A549 (cell line): ENCODE measurements around the gene SRD5A3. TPM values are rescaled to one million over a fixed set of nuclear protein-coding genes. Genes with fewer than 3 reads are reported as not detected.

ENCODE experiments used
- ATAC-seq, 2 experiments: fragments of 200-7000 bp in 1 of 2; fragments of >200 bp in 1 of 2; cut with Nextera tagmentation in 1 of 2; cut with Tn5 transposase in 1 of 2; 3 replicates each; pipeline versions ENCODE4 v1.8.0 to v1.9.1; 2018 to 2020; ENCODE audit warnings: mild to moderate bottlenecking in 1 of 2, moderate library complexity in 1 of 2
- CTCF ChIA-PET: fragments of 300-600 bp; sonication (Branson Sonifier 250); formaldehyde crosslinking; extraction: SDS; loops from one replicate; lab custom pipeline; 2021; ENCODE audit warnings: antibody characterized with exemption, inconsistent platforms; lab: Yijun Ruan, JAX
- POLR2A ChIA-PET: fragments of 350-600 bp; formaldehyde crosslinking; extraction: SDS; loops from one replicate; lab custom pipeline; 2021; ENCODE audit warnings: antibody characterized with exemption, inconsistent platforms; lab: Yijun Ruan, JAX
- DNase-seq, 2 experiments: peaks; one replicate each; pipeline versions ENCODE4 v3.0.0 to v3.0.0-alpha.2; 2011 to 2016; ENCODE audit warnings: low read depth in 1 of 2, low spot score in 1 of 2
- FAIRE-seq: peaks from 2 replicates; lab custom pipeline; 2011; peaks lifted over from hg19 to GRCh38; lab: Jason Lieb, UNC
- H3K27ac ChIP-seq, 2 experiments: fragments of >200 bp; sonication (Bioruptor Twin); formaldehyde crosslinking; 3 replicates each; pipeline ENCODE4 v1.5.1; 2016 to 2017
- H3K4me1 ChIP-seq: fragments of >200 bp; sonication (Bioruptor Twin); formaldehyde crosslinking; 3 replicates; pipeline ENCODE4 v1.6.1; 2016
- H3K4me2 ChIP-seq: fragments of >200 bp; sonication (Bioruptor Twin); formaldehyde crosslinking; 3 replicates; pipeline ENCODE4 v1.6.1; 2016
- H3K4me3 ChIP-seq: fragments of >200 bp; sonication (Bioruptor Twin); formaldehyde crosslinking; 3 replicates; pipeline ENCODE4 v1.5.1; 2016
- H3K9me3 ChIP-seq: fragments of >200 bp; sonication (Bioruptor Twin); formaldehyde crosslinking; 3 replicates; pipeline ENCODE4 v1.6.1; 2016
- BHLHE40 ChIP-seq: IDR thresholded peaks from 2 replicates; pipeline ENCODE4 v1.6.1; 2012; ENCODE audit warnings: low read depth, low read length, inconsistent platforms
- CBX8 ChIP-seq: fragments of 200-600 bp; sonication (generic); IDR thresholded peaks from 2 replicates; pipeline ENCODE4 v1.6.1; 2016
- CEBPB ChIP-seq, 2 experiments: fragments of >200 bp in 1 of 2; sonication (Bioruptor Twin) in 1 of 2; formaldehyde crosslinking in 1 of 2; IDR thresholded peaks; 2 replicates each; pipeline ENCODE4 v1.6.1; 2012 to 2016
- CHD2 ChIP-seq: fragments of 150-350 bp; IDR thresholded peaks from 2 replicates; pipeline ENCODE4 v1.6.1; 2014; ENCODE audit warnings: low read length; ENCODE audit not compliant: partially characterized antibody
- CHD4 ChIP-seq: fragments of 200-600 bp; sonication (generic); IDR thresholded peaks from 2 replicates; pipeline ENCODE4 v1.6.1; 2016; ENCODE audit warnings: antibody characterized with exemption, mild to moderate bottlenecking, borderline replicate concordance
- EHMT2 ChIP-seq: fragments of 200-600 bp; sonication (generic); IDR thresholded peaks from 2 replicates; pipeline ENCODE4 v1.6.1; 2016; ENCODE audit warnings: antibody characterized with exemption, low read depth, mild to moderate bottlenecking, moderate library complexity
- EP300 ChIP-seq, 2 experiments: fragments of >200 bp; sonication (Bioruptor Twin); formaldehyde crosslinking; IDR thresholded peaks; 2 replicates in 1 of 2; 3 replicates in 1 of 2; pipeline ENCODE4 v1.6.1; 2016 to 2017
- FOSB ChIP-seq: fragments of 250-450 bp; sonication (Bioruptor Pico); IDR thresholded peaks from 2 replicates; pipeline ENCODE4 v1.5.0; 2020; ENCODE audit warnings: mild to moderate bottlenecking, moderate library complexity
- FOSL2 ChIP-seq, 2 experiments: fragments of 450-650 bp in 1 of 2; fragments of >200 bp in 1 of 2; sonication (Bioruptor Twin) in 1 of 2; formaldehyde crosslinking; IDR thresholded peaks; 2 replicates each; pipeline versions ENCODE4 v1.5.0 to v1.6.1; 2016 to 2020; ENCODE audit warnings: mild to moderate bottlenecking in 1 of 2, moderate library complexity in 1 of 2
- FOXS1 ChIP-seq: fragments of 250-450 bp; sonication (Bioruptor Pico); IDR thresholded peaks from 2 replicates; pipeline ENCODE4 v1.5.0; 2020; ENCODE audit warnings: mild to moderate bottlenecking, moderate library complexity
- HDAC2 ChIP-seq: fragments of 200-600 bp; sonication (generic); IDR thresholded peaks from 2 replicates; pipeline ENCODE4 v1.6.1; 2016
- HEYL ChIP-seq: fragments of 250-450 bp; sonication (Bioruptor Pico); IDR thresholded peaks from 2 replicates; pipeline ENCODE4 v1.8.0; 2021; ENCODE audit warnings: mild to moderate bottlenecking, moderate library complexity
- HOXB13 ChIP-seq: fragments of 250-450 bp; sonication (Bioruptor Pico); IDR thresholded peaks from 2 replicates; pipeline ENCODE4 v1.5.0; 2020; ENCODE audit warnings: low read depth, mild to moderate bottlenecking, moderate library complexity
- HOXB5 ChIP-seq: fragments of 250-450 bp; sonication (Bioruptor Pico); IDR thresholded peaks from 2 replicates; pipeline ENCODE4 v1.5.0; 2020; ENCODE audit warnings: mild to moderate bottlenecking, moderate library complexity
- JUNB ChIP-seq: fragments of >200 bp; sonication (Bioruptor Twin); formaldehyde crosslinking; IDR thresholded peaks from 2 replicates; pipeline ENCODE4 v1.6.1; 2016
- KDM1A ChIP-seq: fragments of 200-600 bp; sonication (generic); IDR thresholded peaks from 2 replicates; pipeline ENCODE4 v1.6.1; 2016; ENCODE audit warnings: low read depth, mild to moderate bottlenecking
- MAFK ChIP-seq: fragments of 450-650 bp; IDR thresholded peaks from 2 replicates; pipeline ENCODE4 v1.6.1; 2014; ENCODE audit not compliant: partially characterized antibody
- MAZ ChIP-seq: fragments of 150-350 bp; IDR thresholded peaks from 2 replicates; pipeline ENCODE4 v1.6.1; 2014; ENCODE audit warnings: antibody characterized with exemption, low read depth, low read length, borderline replicate concordance
- NFE2L2 ChIP-seq: fragments of 150-350 bp; conservative IDR thresholded peaks from 2 replicates; pipeline ENCODE4 v1.6.1; 2014; ENCODE audit warnings: low read length
- NR3C1 ChIP-seq: fragments of >200 bp; sonication (Bioruptor Twin); formaldehyde crosslinking; IDR thresholded peaks from 3 replicates; pipeline ENCODE4 v1.6.1; 2017
- RARB ChIP-seq: fragments of 250-450 bp; sonication (Bioruptor Pico); IDR thresholded peaks from 2 replicates; pipeline ENCODE4 v1.8.0; 2021; ENCODE audit warnings: mild to moderate bottlenecking, moderate library complexity
- RCOR1 ChIP-seq: fragments of 150-350 bp; IDR thresholded peaks from 2 replicates; pipeline ENCODE4 v1.6.1; 2014; ENCODE audit warnings: antibody characterized with exemption, low read length, low read depth
- TP53 ChIP-seq: fragments of 250-450 bp; sonication (Bioruptor Pico); IDR thresholded peaks from 2 replicates; pipeline ENCODE4 v1.5.0; 2021; ENCODE audit warnings: mild to moderate bottlenecking, moderate library complexity
- ZFP36 ChIP-seq: fragments of 450-650 bp; IDR thresholded peaks from 2 replicates; pipeline ENCODE4 v1.6.1; 2014; ENCODE audit warnings: borderline replicate concordance; ENCODE audit not compliant: partially characterized antibody
- ZNF302 ChIP-seq: fragments of 250-450 bp; sonication (Bioruptor Pico); IDR thresholded peaks from 2 replicates; pipeline ENCODE4 v1.9.0; 2021; ENCODE audit warnings: inconsistent platforms, mild to moderate bottlenecking, moderate library complexity
- WGBS: methylation state at CpG from one replicate; pipeline ENCODE4 v1.1.6; 2017; ENCODE audit errors: missing lambda C conversion rate; 5-methylcytosine and 5-hydroxymethylcytosine counted together
- polyA plus RNA-seq, 4 experiments: library from polyadenylated mRNA; depleted of rRNA in 3 of 4; stranded (reverse); fragments of >200 nt; fragmentation: RNase III in 1 of 4; extraction: RNeasy Plus Mini Kit Qiagen cat#74134 plus additional on column Dnase treatment in 1 of 4; gene quantifications; 2 replicates in 3 of 4; 3 replicates in 1 of 4; pipeline ENCODE4 v1.2.3, GENCODE V29; 2011 to 2017
- TF ChIP-seq, protein P1 (sequence below): IDR thresholded peaks from 2 replicates; pipeline ENCODE4 v1.6.1; 2012
- TF ChIP-seq, protein P2 (sequence below): IDR thresholded peaks from 2 replicates; pipeline ENCODE4 v1.6.1; 2012

The SRD5A3 gene
- polyA plus RNA-seq, 2 of the 4 experiments (the other 2 are of a cell fraction) = 5.9 to 11.1 TPM

DNA sequence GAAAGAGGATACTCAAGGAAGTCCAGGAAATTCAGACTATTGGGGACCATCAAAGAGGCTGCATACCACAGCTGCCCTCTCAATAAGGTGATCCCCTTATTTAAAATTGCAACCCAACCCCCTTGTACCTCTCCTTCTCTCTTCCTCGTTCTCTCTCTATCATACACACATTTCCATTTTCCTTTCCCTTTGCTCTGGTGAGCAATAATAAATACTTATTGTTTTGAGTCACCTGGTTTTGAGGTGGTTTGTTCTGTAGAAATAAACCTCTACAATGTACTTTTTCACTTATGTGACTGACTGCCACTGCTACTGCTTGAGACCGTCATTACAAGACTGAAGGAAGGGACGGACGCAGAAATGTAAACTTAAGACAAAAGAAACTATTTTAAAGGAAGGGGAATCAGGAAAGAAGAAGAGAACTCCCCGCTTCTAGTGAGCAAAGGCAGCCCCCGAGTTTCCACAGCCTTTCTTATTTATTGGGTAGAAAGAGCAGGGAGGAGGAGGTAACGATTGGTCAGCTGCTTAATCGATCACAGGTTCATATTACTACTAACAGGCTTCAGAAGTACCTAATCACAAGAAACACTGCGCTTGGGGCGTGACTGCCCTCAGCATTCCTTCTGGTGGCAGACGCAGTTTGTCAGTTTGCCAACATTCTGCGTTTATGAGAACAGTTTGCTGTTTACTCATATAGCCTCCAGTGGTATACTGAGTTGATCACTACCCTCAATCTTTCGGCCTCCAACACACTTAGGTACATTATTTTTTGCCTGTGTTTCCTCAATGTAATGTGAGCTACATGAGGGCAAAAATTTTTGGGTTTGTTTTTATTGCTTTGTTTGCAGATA, 32.8 kb downstream of the SRD5A3 start (continued):
- TF ChIP-seq HEYL (CRISPR knock-in tag) = no peak
- TF ChIP-seq FOSL2 (IDR thresholded peaks at IDR 0.05) = no peak
- no peak for TF ChIP-seq FOSL2 (CRISPR knock-in tag; IDR thresholded peaks at IDR 0.05)
- no peak for TF ChIP-seq CHD2
- TF ChIP-seq RARB (CRISPR knock-in tag) = no peak
- no peak for TF ChIP-seq KDM1A
- TF ChIP-seq MAFK = no peak

DNA sequence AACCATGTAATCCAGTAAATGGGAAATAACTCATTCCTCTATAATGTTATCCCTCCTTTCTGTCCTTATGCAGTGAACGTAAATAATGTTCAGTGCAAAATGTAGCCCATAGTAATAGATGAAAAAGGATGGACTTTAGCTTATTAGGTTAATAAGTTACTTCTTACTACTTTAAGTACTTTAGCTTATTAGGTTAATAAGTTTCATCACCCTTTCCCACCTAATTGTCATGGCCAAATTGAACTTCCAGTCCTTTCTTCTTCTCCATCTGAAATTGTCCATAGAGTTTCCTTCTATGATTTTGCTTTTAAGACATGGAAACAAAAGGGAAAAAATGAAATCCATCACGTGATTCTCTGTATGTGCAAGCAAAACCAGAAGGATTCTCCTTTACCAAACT, 34.5 kb downstream of the SRD5A3 start:
- CTCF ChIA-PET = no interaction called here
- DNase-seq = no peak
- WGBS = 64% methylated on average over 2 of the region's 2 CpGs

DNA sequence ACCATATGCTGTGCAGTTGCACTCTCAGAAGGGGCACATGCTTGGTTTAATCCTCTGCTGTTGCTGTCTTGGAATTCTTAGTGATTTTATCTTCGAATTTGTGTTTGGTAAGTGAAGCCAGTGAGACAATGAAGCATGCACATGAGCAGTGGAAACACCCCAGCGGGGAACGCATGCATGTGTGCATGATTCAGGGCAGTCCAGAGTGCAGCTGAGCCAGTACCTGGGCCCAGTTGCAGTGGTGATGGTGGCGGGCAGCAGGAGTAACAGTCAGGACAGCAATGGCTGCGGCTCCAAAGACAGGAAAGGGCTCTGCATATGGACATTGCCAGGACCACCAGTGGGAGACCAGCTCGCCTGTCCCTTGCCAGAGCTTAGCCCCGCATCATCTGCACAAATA, 35.5 kb downstream of the SRD5A3 start:
- no peak overlapping the region for H3K4me2 ChIP-seq
- no peak overlapping the region for H3K27ac ChIP-seq
- FAIRE-seq = no peak
- no peak overlapping the region for H3K4me3 ChIP-seq
- ATAC-seq = no peak
- 85% methylated on average over 7 of the region's 7 CpGs for WGBS
- ChIA-PET POLR2A (no interaction called here), CTCF (no interaction called here)
- no peaks in the 10 kb centered on the region for H3K9me3 ChIP-seq
- TF ChIP-seq HDAC2 (no peak), RCOR1 (no peak), NFE2L2 (no peak), CHD4 (no peak), FOSB (CRISPR knock-in tag) (no peak), EHMT2 (no peak), ZFP36 (no peak)
- TF ChIP-seq, protein P1, sequence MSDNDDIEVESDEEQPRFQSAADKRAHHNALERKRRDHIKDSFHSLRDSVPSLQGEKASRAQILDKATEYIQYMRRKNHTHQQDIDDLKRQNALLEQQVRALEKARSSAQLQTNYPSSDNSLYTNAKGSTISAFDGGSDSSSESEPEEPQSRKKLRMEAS = no peak
- TF ChIP-seq, all 56 proteins: peak for 0
- peaks cover 19% of the 10 kb centered on the region for H3K4me1 ChIP-seq
- no peak for DNase-seq

More for the DNA sequence above, 34.5 kb downstream of the SRD5A3 start:
- POLR2A ChIA-PET = no interaction called here
- TF ChIP-seq NR3C1 = no peak
- TF ChIP-seq FOSL2 (IDR thresholded peaks at IDR 0.05) = no peak
- no peak for TF ChIP-seq FOSL2 (CRISPR knock-in tag; IDR thresholded peaks at IDR 0.05)
- TF ChIP-seq HOXB13 (CRISPR knock-in tag) = no peak
- no peak for TF ChIP-seq JUNB
- TF ChIP-seq HOXB5 (CRISPR knock-in tag) = no peak
- TF ChIP-seq ZNF302 (CRISPR knock-in tag) = no peak
- TF ChIP-seq FOXS1 (CRISPR knock-in tag) = no peak
- no peak for TF ChIP-seq MAZ
- TF ChIP-seq BHLHE40 = no peak
- TF ChIP-seq HEYL (CRISPR knock-in tag) = no peak
- TF ChIP-seq FOSB (CRISPR knock-in tag) = no peak
- no peak for TF ChIP-seq ZFP36
- no peak for TF ChIP-seq TP53 (CRISPR knock-in tag)
- TF ChIP-seq, protein P2, sequence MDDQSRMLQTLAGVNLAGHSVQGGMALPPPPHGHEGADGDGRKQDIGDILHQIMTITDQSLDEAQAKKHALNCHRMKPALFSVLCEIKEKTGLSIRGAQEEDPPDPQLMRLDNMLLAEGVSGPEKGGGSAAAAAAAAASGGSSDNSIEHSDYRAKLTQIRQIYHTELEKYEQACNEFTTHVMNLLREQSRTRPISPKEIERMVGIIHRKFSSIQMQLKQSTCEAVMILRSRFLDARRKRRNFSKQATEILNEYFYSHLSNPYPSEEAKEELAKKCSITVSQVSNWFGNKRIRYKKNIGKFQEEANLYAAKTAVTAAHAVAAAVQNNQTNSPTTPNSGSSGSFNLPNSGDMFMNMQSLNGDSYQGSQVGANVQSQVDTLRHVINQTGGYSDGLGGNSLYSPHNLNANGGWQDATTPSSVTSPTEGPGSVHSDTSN = no peak
- no peak for TF ChIP-seq CEBPB (IDR thresholded peaks at IDR 0.05)
- no peak for TF ChIP-seq CBX8
- no peak for TF ChIP-seq EP300 (IDR thresholded peaks at IDR 0.05)
- no peak for TF ChIP-seq NFE2L2
- ATAC-seq (no peak), FAIRE-seq (no peak)
- Histone ChIP-seq H3K4me1 (peaks cover 17% of the 10 kb centered on the region), H3K27ac (no peak overlapping the region), H3K9me3 (no peaks in the 10 kb centered on the region), H3K4me2 (no peak overlapping the region), H3K4me3 (no peak overlapping the region)
